ENCODE data around the gene FOXL3.

GRCh38 chr7:278081-278480 lies 11.9 kb upstream of the FOXL3 start:
- TF ChIP-seq CTCF (IDR thresholded peaks at IDR 0.05) = no peak
- TF ChIP-seq EZH2 (IDR thresholded peaks at IDR 0.05; ENCODE audit: borderline replicate concordance, insufficient read depth, low read depth, low read length, poor library complexity, severe bottlenecking) = no peak
